AG04449 (cell line): ENCODE results near the gene ARHGAP15.

Source experiments
- CTCF ChIA-PET: fragments of 350-600 bp; formaldehyde crosslinking; extraction: SDS; loops from one replicate; lab custom pipeline; 2021; ENCODE audit warnings: antibody characterized with exemption; lab: Yijun Ruan, JAX
- POLR2A ChIA-PET: fragments of 400-600, 350-600 bp; formaldehyde crosslinking; extraction: SDS; loops from one replicate; lab custom pipeline; 2020; ENCODE audit warnings: antibody characterized with exemption, inconsistent platforms; lab: Yijun Ruan, JAX
- DNase-seq: peaks from one replicate; pipeline ENCODE4 v3.0.0-alpha.2; 2010; ENCODE audit warnings: low read depth, low spot score
- H3K4me3 ChIP-seq: 2 replicates; pipeline ENCODE4 v1.5.1; 2011; ENCODE audit warnings: low read depth, mild to moderate bottlenecking, control low read depth, low read length
- TF ChIP-seq, protein P1 (sequence below): IDR thresholded peaks from one replicate; pipeline ENCODE4 v1.5.1; 2011; ENCODE audit warnings: mild to moderate bottlenecking, moderate library complexity, low read length, control low read depth, inconsistent platforms; ENCODE audit not compliant: insufficient read depth; ENCODE audit errors: missing control alignments

The ARHGAP15 gene

DNA sequence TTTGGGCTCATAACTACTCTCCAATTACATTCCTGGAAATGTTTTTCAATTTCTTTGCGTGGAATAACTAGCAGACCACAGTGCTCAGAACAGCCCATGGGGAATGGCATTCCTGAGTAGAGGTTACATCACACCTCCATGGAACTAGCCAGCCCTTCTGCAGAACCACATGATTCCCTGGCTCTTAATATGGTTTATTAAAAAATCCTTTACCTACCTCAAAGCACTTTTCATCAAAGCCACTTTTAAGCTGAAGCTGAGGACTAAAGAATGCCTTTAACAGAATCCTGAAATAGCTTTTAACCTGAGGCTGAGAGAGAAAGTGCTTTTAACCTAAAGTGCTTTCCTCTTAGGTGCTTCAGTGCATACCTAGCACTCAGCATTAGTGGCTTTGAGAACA lies 376.3 kb downstream of the ARHGAP15 start:
- TF ChIP-seq, protein P1, sequence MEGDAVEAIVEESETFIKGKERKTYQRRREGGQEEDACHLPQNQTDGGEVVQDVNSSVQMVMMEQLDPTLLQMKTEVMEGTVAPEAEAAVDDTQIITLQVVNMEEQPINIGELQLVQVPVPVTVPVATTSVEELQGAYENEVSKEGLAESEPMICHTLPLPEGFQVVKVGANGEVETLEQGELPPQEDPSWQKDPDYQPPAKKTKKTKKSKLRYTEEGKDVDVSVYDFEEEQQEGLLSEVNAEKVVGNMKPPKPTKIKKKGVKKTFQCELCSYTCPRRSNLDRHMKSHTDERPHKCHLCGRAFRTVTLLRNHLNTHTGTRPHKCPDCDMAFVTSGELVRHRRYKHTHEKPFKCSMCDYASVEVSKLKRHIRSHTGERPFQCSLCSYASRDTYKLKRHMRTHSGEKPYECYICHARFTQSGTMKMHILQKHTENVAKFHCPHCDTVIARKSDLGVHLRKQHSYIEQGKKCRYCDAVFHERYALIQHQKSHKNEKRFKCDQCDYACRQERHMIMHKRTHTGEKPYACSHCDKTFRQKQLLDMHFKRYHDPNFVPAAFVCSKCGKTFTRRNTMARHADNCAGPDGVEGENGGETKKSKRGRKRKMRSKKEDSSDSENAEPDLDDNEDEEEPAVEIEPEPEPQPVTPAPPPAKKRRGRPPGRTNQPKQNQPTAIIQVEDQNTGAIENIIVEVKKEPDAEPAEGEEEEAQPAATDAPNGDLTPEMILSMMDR, result no peak
- H3K4me3 ChIP-seq, result no peak overlapping the region
- POLR2A ChIA-PET, result no interaction called here
- CTCF ChIA-PET, result interaction anchor here (1.2 to 1.7 kb wide), 2 partner anchors 11 to 181 kb away, joined by 3 to 4 read pairs; no protein-coding TSS in a partner anchor
- no peak for DNase-seq

DNA sequence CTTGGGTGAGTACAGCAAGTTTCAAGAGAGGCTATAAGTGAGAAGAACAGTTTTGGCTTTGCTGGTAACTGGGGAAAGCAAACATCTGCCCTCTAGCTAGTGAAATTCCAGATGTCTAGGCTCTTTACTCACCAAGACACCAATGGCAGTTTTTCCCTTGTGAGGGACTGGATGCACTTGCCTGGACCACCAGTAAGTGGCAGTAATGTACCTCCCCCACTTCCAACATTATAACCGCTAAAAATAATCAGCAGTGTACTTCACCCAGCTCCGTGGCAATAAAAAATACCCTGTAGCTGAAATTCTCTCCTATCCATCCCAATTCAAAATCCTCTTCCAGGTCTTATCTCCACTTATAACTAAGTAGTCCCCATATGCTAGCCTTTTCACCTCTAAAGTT lies 383.9 kb downstream of the ARHGAP15 start:
- TF ChIP-seq, protein P1, result peak; percentile 81
- no peak for DNase-seq
- ChIA-PET POLR2A (no interaction called here), CTCF (interaction anchor here (0.9 to 3.9 kb wide), 8 partner anchors 9 to 312 kb away, joined by 3 to 19 read pairs (median 4); no protein-coding TSS in a partner anchor)
- H3K4me3 ChIP-seq, result no peak overlapping the region

DNA sequence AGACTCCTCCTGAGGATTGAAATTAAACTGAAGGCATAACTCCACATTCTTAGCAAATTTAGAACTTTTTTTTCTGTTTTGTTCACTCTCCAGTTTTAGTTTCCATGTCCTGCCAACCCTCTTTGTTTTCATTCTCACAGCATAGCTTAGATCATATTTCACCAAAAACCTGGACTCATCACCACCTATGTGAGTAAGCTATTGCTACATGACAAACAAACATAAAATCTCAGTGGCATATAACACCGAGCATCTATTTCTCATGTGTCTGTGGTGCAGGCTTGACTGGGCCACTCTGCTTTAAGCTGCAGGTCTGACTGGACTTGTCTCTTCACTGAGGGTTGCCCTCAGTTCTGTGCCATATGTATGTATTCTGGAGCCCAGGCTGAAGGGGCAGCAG lies 385.2 kb downstream of the ARHGAP15 start:
- DNase-seq, result no peak
- TF ChIP-seq, protein P1, result no peak
- ChIA-PET POLR2A (no interaction called here), CTCF (interaction anchor here (3.9 kb wide), 1 partner anchor 19 kb away, joined by 19 read pairs; no protein-coding TSS in a partner anchor)
- no peak overlapping the region for H3K4me3 ChIP-seq

DNA sequence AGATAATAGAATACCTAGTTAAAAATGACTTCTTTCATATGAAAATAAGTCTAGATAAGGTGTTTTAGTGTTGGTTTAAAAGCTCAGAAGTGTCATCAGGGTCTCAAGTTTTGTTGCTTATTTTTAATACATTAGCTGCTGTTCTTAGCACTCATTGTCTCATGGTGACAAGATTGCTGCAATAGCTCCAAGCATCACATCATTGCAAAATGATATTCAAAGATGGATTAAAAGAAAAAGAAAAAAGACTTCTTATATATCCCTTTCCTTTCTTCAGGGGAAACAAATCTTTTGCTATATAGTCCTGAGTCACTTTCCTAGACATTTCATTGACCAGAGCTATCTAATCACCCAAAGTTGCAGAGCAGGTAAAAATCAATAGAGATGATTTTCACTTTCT lies 386.1 kb downstream of the ARHGAP15 start:
- CTCF ChIA-PET, result interaction anchor here (0.8 kb wide), 1 partner anchor 14 kb away, joined by 3 read pairs; no protein-coding TSS in a partner anchor
- TF ChIP-seq, protein P1, result no peak
- POLR2A ChIA-PET, result no interaction called here
- H3K4me3 ChIP-seq, result no peak overlapping the region
- DNase-seq, result no peak

- no peak overlapping the region for H3K4me3 ChIP-seq
- CTCF ChIA-PET, result no interaction called here
- TF ChIP-seq, protein P1, result no peak
- DNase-seq, result no peak
- POLR2A ChIA-PET, result no interaction called here
These were observed 390.3 kb downstream of the ARHGAP15 start for GRCh38 chr2:143519521-143519920.

DNA sequence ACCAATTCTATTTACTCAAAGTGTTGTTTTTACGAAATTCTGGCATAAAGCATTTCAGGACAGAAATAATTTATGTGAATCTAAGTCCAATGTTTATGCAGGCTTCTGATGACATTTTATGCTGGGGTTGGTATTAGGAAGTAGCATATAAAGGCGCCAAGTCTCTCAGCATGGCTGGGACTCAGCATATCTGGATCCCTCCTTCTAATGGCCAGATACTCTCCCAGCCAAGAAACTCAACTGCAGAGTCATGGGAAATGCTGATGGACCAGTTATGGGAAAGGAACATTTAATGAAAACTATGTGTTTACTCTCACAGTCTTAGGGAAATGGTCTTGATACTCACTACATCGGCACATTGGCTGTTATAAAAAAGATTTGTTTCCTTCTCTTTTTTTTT lies 392.2 kb downstream of the ARHGAP15 start:
- CTCF ChIA-PET, result interaction anchor here (1.2 kb wide), 1 partner anchor 9 kb away, joined by 5 read pairs; no protein-coding TSS in a partner anchor
- no peak overlapping the region for H3K4me3 ChIP-seq
- no peak for DNase-seq
- TF ChIP-seq, protein P1, result no peak
- POLR2A ChIA-PET, result no interaction called here
